GM12878 (cell line): ENCODE measurements around the gene FMNL3. TPM values are rescaled to one million over a fixed set of nuclear protein-coding genes. Genes with fewer than 3 reads are reported as not detected.

Experiments
- ATAC-seq: fragments of 200-7000 bp; cut with Tn5 transposase; 3 replicates; pipeline ENCODE4 v1.9.1; 2020; ENCODE audit warnings: mild to moderate bottlenecking, moderate library complexity
- BruUV-seq: library from RNA; stranded (reverse); fragments of 400-500 nt; replicated peaks from 2 replicates; lab custom pipeline; 2021; lab: Mats Ljungman, UMichigan
- CTCF ChIA-PET: fragments of 300-600 bp; sonication (Branson Sonifier 250); formaldehyde crosslinking; extraction: SDS; loops from one replicate; lab custom pipeline; 2021; ENCODE audit warnings: inconsistent platforms; lab: Yijun Ruan, JAX
- POLR2A ChIA-PET: fragments of 350-600 bp; formaldehyde crosslinking; extraction: SDS; loops from one replicate; lab custom pipeline; 2021; ENCODE audit warnings: inconsistent platforms; lab: Charles Lee
- RAD21 ChIA-PET: fragments of 300-600 bp; sonication (Branson Sonifier 250); formaldehyde crosslinking; loops from one replicate; lab custom pipeline; 2023; ENCODE audit warnings: antibody characterized with exemption; ENCODE audit not compliant: unreplicated experiment; lab: Charles Lee
- SMC1A ChIA-PET: fragments of 300-600 bp; sonication (Branson Sonifier 250); formaldehyde crosslinking; loops from one replicate; lab custom pipeline; 2023; ENCODE audit not compliant: unreplicated experiment, uncharacterized antibody; lab: Charles Lee
- DNase-seq: peaks from one replicate; pipeline ENCODE4 v3.0.0-alpha.2; 2011; ENCODE audit warnings: low read depth, low spot score
- FAIRE-seq: peaks from 3 replicates; lab custom pipeline; 2011; peaks lifted over from hg19 to GRCh38; lab: Jason Lieb, UNC
- H2AFZ ChIP-seq: 2 replicates; pipeline ENCODE4 v1.6.0; 2011; ENCODE audit warnings: low read depth, low read length, control low read depth; ENCODE audit not compliant: control insufficient read depth
- H3K27ac ChIP-seq: 2 replicates; pipeline ENCODE4 v1.5.1; 2011; ENCODE audit warnings: control low read depth; ENCODE audit not compliant: control insufficient read depth, insufficient read depth
- H3K27me3 ChIP-seq, 2 experiments: replicated peaks in 1 of 2; 2 replicates each; pipeline versions ENCODE4 v1.6.0 to v1.6.1; 2011; ENCODE audit warnings: low read length in 1 of 2; ENCODE audit not compliant: control insufficient read depth in 2 of 2, insufficient read depth in 2 of 2
- H3K36me3 ChIP-seq, 2 experiments: 2 replicates each; pipeline ENCODE4 v1.5.1; 2011; ENCODE audit warnings: low read length in 1 of 2; ENCODE audit not compliant: control insufficient read depth in 2 of 2, insufficient read depth in 2 of 2
- H3K4me1 ChIP-seq: 2 replicates; pipeline ENCODE4 v1.6.1; 2011; ENCODE audit warnings: mild to moderate bottlenecking, low read length, moderate library complexity, mixed read lengths; ENCODE audit not compliant: control insufficient read depth, insufficient read depth
- H3K4me2 ChIP-seq: 2 replicates; pipeline ENCODE4 v1.6.0; 2011; ENCODE audit warnings: control low read depth; ENCODE audit not compliant: control insufficient read depth, insufficient read depth
- H3K4me3 ChIP-seq: fragments of 200-600 bp; sonication (generic); 2 replicates; pipeline ENCODE4 v1.5.1; 2016
- H3K79me2 ChIP-seq: 2 replicates; pipeline ENCODE4 v1.6.0; 2011; ENCODE audit warnings: low read length; ENCODE audit not compliant: control insufficient read depth, insufficient read depth
- H3K9ac ChIP-seq: 2 replicates; pipeline ENCODE4 v1.8.0; 2011; ENCODE audit warnings: low read length, control low read depth, mixed read lengths; ENCODE audit not compliant: control insufficient read depth, insufficient read depth
- H3K9me3 ChIP-seq: replicated peaks from 3 replicates; pipeline ENCODE4 v1.5.1; 2011; ENCODE audit warnings: mild to moderate bottlenecking, low read length; ENCODE audit not compliant: control insufficient read depth, insufficient read depth
- H4K20me1 ChIP-seq: 2 replicates; pipeline ENCODE4 v1.6.0; 2011; ENCODE audit not compliant: control insufficient read depth, insufficient read depth
- ATF7 ChIP-seq: fragments of 450-650 bp; IDR thresholded peaks from 2 replicates; pipeline ENCODE4 v1.6.1; 2016; ENCODE audit warnings: low read depth, mild to moderate bottlenecking
- BHLHE40 ChIP-seq, 2 experiments: fragments of 450-650 bp in 1 of 2; IDR thresholded peaks; 2 replicates each; pipeline ENCODE4 v1.6.1; 2011 to 2017; ENCODE audit warnings: low read depth in 2 of 2, borderline replicate concordance in 1 of 2, improper control_type of control experiment in 1 of 2, low read length in 1 of 2, mild to moderate bottlenecking in 1 of 2
- EED ChIP-seq: sonication (generic); IDR thresholded peaks from 2 replicates; pipeline ENCODE4 v1.6.1; 2016; ENCODE audit warnings: antibody characterized with exemption, low read depth
- HDGF ChIP-seq: fragments of 450-650 bp; IDR thresholded peaks from 2 replicates; pipeline ENCODE4 v1.6.1; 2016; ENCODE audit warnings: antibody characterized with exemption
- KAT2A ChIP-seq: conservative IDR thresholded peaks from 2 replicates; pipeline ENCODE4 v1.6.1; 2011; ENCODE audit warnings: low read depth, low read length; ENCODE audit not compliant: control insufficient read depth
- NFYB ChIP-seq: IDR thresholded peaks from 2 replicates; pipeline ENCODE4 v1.6.1; 2011; ENCODE audit warnings: low read depth, mild to moderate bottlenecking, low read length, improper control_type of control experiment, moderate library complexity; ENCODE audit not compliant: insufficient read depth
- RAD21 ChIP-seq: IDR thresholded peaks from 2 replicates; pipeline ENCODE4 v1.6.1; 2011; ENCODE audit warnings: mild to moderate bottlenecking, low read depth, low read length, moderate library complexity; ENCODE audit not compliant: insufficient read depth
- RAD51 ChIP-seq: fragments of 450-650 bp; IDR thresholded peaks from 2 replicates; pipeline ENCODE4 v1.6.1; 2016; ENCODE audit warnings: moderate library complexity, mild to moderate bottlenecking, inconsistent platforms
- RB1 ChIP-seq: fragments of 450-650 bp; formaldehyde crosslinking; IDR thresholded peaks from 2 replicates; pipeline ENCODE4 v1.6.1; 2017; ENCODE audit warnings: mild to moderate bottlenecking, borderline replicate concordance
- SIX5 ChIP-seq: IDR thresholded peaks from 2 replicates; pipeline ENCODE4 v1.6.1; 2011; ENCODE audit warnings: mild to moderate bottlenecking, low read depth, low read length, moderate library complexity; ENCODE audit not compliant: severe bottlenecking
- ZNF24 ChIP-seq: fragments of 450-650 bp; IDR thresholded peaks from 2 replicates; pipeline ENCODE4 v1.6.1; 2017; ENCODE audit warnings: antibody characterized with exemption, mild to moderate bottlenecking
- WGBS: methylation state at CpG from one replicate; pipeline ENCODE4 v1.1.6; 2016; ENCODE audit warnings: low lambda C conversion rate; ENCODE audit not compliant: insufficient replicate concordance, insufficient coverage; ENCODE audit errors: missing lambda C conversion rate; 5-methylcytosine and 5-hydroxymethylcytosine counted together
- in situ Hi-C: fragments of 300-500 bp; cut with MboI; formaldehyde crosslinking; loops from 9 replicates; pipeline ENCODE4 v1.14.3; 2018; ENCODE audit warnings: mixed read lengths
- intact Hi-C: fragments of 100-400 bp; cut with micrococcal nuclease; formaldehyde crosslinking; loops from one replicate; pipeline ENCODE4 v1.14.2; 2022; ENCODE audit not compliant: unreplicated experiment
- polyA plus RNA-seq, 11 experiments: library from polyadenylated mRNA; depleted of rRNA in 4 of 11; unstranded in 6 of 11; stranded (reverse) in 5 of 11; fragments of >200 nt; fragmentation: Nextera tagmentation in 4 of 11; fragmentation: Illumina TruSeq in 1 of 11; extraction: Ambion mirVana in 4 of 11; extraction: Trizol in 1 of 11; gene quantifications; 1 replicate in 1 of 11; 2 replicates in 10 of 11; pipeline versions ENCODE4 v1.2.1 to v1.2.3, GENCODE V29; 2011 to 2016; ENCODE audit warnings: inconsistent platforms in 2 of 11, missing spikeins in 2 of 11, low read depth in 1 of 11
- total RNA-seq, 4 experiments: library from RNA; depleted of rRNA in 3 of 4; stranded (reverse); fragments of >200 nt in 3 of 4; fragmentation: Illumina TruSeq in 1 of 4; extraction: Trizol in 1 of 4; gene quantifications; 2 replicates each; pipeline versions ENCODE4 v1.2.1 to v1.2.3, GENCODE V29; 2013 to 2021
- TF ChIP-seq, protein P1 (sequence below): fragments of 450-650 bp; formaldehyde crosslinking; IDR thresholded peaks from 2 replicates; pipeline ENCODE4 v1.5.0; 2022; ENCODE audit warnings: mild to moderate bottlenecking, missing genetic modification characterization

Gene FMNL3
- total and polyA plus RNA-seq, 10 of the 15 experiments (the other 5 are each of a cell fraction or from before 2014, with no cell fraction given): 3.0 to 64.9 (median 30.9) TPM

GRCh38 chr12:49750996-49751393 lies 43.8 kb upstream of the FMNL3 start:
- Histone ChIP-seq H3K9me3 (no peaks in the 10 kb centered on the region), H3K4me3 (no peak overlapping the region), H3K79me2 (peaks cover 86% of the 10 kb centered on the region)
- RAD21 ChIA-PET: interaction anchor here (3.5 to 4.1 kb wide), 2 partner anchors 10 to 47 kb away, joined by 20 to 34 read pairs; partner anchors contain the start of genes FMNL3 and TMBIM6
- no TSS peak for BruUV-seq
- CTCF ChIA-PET: interaction anchor here (0.6 to 3.6 kb wide), 4 partner anchors 12 to 103 kb away, joined by 3 to 33 read pairs (median 4); no protein-coding TSS in a partner anchor
- SMC1A ChIA-PET: interaction anchor here (0.7 to 1.4 kb wide), 2 partner anchors 61 to 458 kb away, joined by 3 read pairs; no protein-coding TSS in a partner anchor
- in situ Hi-C loops (no loop called here), intact Hi-C loops (no loop called here)
- no peak for DNase-seq
- no peak for TF ChIP-seq RAD21
- TF ChIP-seq RAD51: no peak
- TF ChIP-seq RB1: no peak
- TF ChIP-seq KAT2A: no peak
- TF ChIP-seq ZNF24: no peak
- TF ChIP-seq EED: no peak
- TF ChIP-seq, protein P1, sequence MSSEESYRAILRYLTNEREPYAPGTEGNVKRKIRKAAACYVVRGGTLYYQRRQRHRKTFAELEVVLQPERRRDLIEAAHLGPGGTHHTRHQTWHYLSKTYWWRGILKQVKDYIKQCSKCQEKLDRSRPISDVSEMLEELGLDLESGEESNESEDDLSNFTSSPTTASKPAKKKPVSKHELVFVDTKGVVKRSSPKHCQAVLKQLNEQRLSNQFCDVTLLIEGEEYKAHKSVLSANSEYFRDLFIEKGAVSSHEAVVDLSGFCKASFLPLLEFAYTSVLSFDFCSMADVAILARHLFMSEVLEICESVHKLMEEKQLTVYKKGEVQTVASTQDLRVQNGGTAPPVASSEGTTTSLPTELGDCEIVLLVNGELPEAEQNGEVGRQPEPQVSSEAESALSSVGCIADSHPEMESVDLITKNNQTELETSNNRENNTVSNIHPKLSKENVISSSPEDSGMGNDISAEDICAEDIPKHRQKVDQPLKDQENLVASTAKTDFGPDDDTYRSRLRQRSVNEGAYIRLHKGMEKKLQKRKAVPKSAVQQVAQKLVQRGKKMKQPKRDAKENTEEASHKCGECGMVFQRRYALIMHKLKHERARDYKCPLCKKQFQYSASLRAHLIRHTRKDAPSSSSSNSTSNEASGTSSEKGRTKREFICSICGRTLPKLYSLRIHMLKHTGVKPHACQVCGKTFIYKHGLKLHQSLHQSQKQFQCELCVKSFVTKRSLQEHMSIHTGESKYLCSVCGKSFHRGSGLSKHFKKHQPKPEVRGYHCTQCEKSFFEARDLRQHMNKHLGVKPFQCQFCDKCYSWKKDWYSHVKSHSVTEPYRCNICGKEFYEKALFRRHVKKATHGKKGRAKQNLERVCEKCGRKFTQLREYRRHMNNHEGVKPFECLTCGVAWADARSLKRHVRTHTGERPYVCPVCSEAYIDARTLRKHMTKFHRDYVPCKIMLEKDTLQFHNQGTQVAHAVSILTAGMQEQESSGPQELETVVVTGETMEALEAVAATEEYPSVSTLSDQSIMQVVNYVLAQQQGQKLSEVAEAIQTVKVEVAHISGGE (CRISPR knock-in tag): no peak
- TF ChIP-seq ATF7: no peak
- TF ChIP-seq BHLHE40 (IDR thresholded peaks at IDR 0.05; ENCODE audit: borderline replicate concordance in 1 of 2, low read depth in 2 of 2, low read length in 1 of 2): no peak
- no peak for TF ChIP-seq HDGF
- no peak for TF ChIP-seq NFYB
- TF ChIP-seq SIX5: no peak
- TF ChIP-seq, all 136 proteins: peak for 0
- no peaks in the 10 kb centered on the region for H3K27me3 ChIP-seq
- POLR2A ChIA-PET: interaction anchor here (0.6 to 2.3 kb wide), 3 partner anchors 11 to 88 kb away, joined by 4 to 10 read pairs (median 6); no protein-coding TSS in a partner anchor
- ATAC-seq (no peak), FAIRE-seq (no peak)
- H3K36me3 ChIP-seq: peaks cover 7 to 38% of the 10 kb centered on the region in 2 experiments
- peaks cover 5% of the 10 kb centered on the region; the same call in 1 of the 2 replicates for H4K20me1 ChIP-seq
- H2AFZ ChIP-seq: no peak overlapping the region
- 0% methylated on average over 1 of the region's 1 CpG for WGBS
- H3K4me2 ChIP-seq: peak overlapping the region; percentile 70; the same call in 1 of the 2 replicates
- H3K9ac ChIP-seq: no peak overlapping the region
- peak overlapping the region; percentile 27 for H3K27ac ChIP-seq
- peaks cover 46% of the 10 kb centered on the region for H3K4me1 ChIP-seq
